Measurements from ENCODE around the gene GMPS.
"Not testable (repeated sequence)": the region's sequence is repeated elsewhere in the genome, so short reads cannot be mapped to it uniquely, and the experiment has no call there.

GMPS gene

DNA sequence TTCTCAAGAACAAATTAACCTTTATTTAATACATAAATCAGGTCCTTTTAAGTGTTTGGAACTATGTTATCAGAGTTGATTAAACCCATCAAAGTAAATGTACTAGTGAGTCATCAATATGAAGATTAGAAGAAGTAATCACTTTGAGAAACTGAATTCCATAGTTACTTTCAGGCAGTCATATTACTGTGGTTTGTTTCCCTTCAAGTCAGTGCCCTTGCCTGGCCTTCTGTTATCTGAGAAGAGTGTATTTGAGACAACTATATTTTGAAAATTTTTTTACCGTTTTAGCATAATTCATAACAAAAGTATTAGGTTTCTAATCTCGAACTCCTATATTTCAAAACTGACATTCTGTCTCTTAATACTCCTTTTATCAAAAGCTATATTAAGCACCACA lies 73.6 kb downstream of the GMPS start:
- no peak for DNase-seq

GRCh38 chr3:155946178-155946577 lies 75.7 kb downstream of the GMPS start:
- DNase-seq: peak; percentile 94

- peak; percentile 34 for DNase-seq
Observed at GRCh38 chr3:155948476-155948875, 78.0 kb downstream of the GMPS start.

DNA sequence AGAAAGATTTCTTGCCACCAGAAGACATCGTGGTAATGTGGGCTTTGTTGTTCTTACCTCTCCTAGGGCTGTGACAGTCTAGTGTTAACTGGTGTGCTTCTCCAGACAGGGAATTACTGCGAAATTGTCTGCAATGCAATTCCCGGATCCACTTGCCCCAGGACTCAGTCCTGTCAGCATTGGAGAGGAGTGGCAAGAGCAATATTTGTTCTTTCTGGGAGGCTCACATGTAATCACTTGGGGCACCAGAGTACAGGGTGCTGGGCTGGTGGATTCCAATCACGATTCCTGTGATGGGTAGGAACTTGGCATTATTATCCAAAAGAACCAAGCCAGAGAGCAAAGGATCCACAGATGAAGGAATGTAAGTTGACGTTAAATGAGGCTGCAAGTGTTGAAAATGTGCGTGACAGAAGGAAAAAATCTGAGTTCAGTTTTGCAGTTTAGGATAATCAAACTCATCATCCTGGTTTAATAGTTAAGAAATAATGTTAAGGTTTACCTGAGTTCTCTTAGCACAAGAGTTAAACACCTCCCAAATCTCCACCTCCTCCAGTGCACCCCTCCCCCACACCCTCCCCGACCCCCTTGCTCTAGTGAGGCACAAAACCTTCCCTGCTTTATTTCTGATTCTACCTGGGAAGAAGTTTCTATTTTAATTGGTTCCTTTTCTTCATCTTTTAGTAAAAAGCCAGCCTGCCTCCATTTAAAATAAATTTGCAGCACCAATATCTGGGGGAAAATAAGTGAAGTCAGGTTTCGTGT lies 79.2 kb downstream of the GMPS start:
- DNase-seq: peak; percentile 2

DNA sequence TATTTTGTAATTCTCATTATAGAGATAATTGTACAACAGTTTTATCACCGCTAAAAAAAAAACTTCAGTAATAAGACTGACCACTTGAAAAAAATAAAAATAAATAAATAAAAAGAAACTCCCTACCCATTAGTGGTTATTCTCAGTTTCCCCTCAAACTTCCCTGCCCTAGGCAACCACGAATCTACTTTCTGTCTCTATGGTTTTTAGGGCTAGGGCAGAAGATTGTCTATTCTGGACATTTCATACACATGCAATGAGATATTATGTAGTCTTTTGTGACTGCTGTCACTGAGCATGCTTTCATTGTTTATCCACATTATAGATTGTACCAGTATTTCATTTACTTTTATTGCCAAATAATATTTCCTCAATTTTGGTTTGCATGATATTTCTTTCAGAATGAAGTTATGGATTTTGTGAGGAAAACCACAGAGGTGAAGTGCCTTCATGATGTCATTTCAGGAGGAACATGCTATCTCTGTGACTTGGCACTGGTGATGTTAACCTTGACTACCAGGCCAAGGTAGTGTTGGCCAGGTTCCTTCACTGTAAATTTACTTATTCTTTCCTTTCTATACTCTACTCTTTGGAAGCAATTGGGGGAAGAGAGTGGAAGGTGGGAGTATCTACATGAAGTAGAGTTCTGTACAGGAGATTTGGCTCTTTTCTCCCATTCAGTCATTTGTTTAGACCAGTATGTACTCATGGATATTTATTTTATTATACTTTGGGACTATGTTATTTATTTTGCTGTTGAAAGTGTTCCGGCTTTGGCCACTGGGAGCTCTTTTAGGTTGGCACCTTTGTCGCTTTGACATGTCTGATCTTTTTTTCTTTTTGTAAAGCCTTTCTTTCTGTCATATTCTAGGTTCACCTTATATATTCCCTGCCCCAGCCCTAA lies 86.3 kb downstream of the GMPS start:
- no peak for DNase-seq

DNA sequence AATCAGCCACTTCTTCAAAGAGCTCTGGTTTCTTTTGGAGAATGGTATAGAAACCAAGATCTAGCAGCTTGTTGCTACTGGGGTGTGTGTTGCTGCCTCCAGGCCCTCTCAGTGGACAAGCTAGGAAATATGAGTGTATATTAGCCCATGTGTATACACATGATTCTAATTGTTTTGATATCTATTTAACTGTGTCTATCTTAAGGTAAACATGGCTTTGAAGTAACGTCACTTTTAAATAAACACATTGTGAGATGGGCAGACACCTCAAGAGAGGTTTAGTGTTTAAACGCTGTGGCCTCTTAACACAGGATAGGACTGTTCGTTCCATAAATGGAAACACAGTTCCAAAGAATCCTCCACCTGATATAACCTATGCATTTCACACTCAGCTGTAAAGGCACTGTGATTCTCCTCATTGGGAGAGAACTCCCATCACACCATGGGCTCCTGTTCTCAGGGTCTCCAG lies 87.0 kb downstream of the GMPS start:
- no peak for DNase-seq

DNA sequence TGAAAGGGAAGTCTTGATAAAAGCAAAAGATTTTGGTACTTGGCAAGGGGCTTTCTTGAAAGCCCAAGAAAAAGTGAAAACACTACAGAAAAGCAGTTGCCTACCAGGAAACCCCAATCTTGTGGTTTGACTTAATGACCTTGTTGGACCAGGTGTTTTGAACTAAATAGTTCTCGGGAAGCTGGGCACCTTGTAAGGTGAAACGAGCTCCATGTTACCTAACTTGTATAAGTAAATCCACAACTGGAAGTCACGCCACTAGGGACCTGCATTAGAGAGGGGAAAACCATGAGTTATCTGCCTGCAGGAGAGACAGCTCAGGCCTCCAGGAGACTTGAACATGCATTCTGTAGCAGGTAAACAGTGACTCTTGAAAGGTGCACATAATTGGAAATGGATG lies 88.2 kb downstream of the GMPS start:
- no peak for DNase-seq

DNA sequence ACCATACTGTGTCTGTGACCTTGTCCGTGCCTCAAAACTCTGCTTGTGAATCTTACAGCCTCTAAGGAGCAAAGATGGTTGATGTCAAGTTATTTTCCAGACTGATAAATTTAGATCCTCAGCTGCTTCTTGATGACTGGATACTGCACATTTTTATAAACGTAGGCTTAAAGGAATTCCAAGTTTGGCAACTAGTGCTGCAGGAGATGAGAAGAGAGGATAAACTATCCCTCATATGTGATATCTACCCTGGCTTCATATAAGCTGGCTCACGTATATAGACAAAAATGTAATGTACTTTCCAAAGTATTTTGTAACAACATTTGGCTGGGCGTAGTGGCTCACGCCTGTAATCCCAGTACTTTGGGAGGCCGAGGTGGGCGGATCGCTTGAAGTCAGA lies 89.6 kb downstream of the GMPS start:
- DNase-seq: peak; percentile 68

DNA sequence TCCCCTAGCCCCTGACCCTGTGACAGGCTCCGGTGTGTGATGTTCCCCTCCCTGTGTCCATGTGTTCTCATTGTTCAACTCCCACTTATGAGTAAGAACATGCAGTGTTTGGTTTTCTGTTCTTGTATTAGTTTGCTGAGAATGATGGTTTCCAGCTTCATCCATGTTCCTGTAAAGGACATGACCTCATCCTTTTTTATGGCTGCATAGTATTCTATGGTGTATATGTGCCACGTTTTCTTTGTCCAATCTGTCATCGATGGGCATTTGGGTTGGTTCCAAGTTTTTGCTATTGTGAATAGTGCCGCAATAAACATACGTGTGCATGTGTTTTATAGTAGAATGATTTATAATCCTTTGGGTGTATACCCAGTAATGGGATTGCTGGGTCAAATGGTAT lies 90.6 kb downstream of the GMPS start:
- DNase-seq: not testable (repeated sequence)

- DNase-seq: peak; percentile 76
Observed at GRCh38 chr3:155963570-155963969, 93.1 kb downstream of the GMPS start.

DNA sequence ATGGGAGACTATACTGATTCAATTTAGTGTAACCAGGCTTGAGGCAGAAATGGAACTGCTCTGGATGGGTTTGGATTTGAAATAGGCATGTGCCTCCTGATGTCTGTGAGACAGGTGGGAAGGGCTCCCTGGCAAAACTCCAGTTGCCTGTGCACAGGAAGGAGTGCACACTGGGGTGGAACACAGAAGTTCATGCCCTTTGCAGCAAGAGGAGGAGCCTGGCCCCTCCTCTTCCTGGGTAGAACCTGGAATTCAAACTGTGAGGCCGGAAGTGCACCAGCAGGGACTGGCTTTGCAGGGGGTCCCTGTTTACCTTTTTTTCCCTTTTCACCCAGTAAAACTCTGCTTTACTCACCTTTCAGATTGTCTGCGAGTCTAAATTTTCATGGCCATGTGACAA lies 99.9 kb downstream of the GMPS start:
- DNase-seq: no peak

GRCh38 chr3:155972885-155973584 lies 102.6 kb downstream of the GMPS start:
- no peak for DNase-seq

DNA sequence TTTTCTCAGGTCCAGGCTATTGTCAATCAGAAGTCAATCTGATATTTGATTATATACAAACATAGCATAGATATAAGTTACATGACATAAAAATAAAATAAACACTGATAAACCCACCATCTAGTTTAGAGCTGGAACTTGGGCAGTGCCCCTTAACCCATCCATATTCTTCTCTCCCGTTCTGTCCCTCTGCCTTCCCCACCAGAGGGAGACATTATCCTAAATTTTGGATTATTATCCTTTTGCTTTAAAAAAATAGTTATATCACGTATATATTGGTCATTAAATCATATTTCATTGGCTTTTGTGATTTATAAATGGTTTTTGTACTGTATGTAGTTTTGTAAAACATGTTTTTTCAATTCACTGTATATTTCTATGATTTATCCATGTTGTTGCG lies 107.9 kb downstream of the GMPS start:
- no peak for DNase-seq

GRCh38 chr3:155979746-155980145 lies 109.3 kb downstream of the GMPS start:
- DNase-seq: peak; percentile 68

GRCh38 chr3:155981669-155982068 lies 111.2 kb downstream of the GMPS start:
- DNase-seq: peak; percentile 25

DNA sequence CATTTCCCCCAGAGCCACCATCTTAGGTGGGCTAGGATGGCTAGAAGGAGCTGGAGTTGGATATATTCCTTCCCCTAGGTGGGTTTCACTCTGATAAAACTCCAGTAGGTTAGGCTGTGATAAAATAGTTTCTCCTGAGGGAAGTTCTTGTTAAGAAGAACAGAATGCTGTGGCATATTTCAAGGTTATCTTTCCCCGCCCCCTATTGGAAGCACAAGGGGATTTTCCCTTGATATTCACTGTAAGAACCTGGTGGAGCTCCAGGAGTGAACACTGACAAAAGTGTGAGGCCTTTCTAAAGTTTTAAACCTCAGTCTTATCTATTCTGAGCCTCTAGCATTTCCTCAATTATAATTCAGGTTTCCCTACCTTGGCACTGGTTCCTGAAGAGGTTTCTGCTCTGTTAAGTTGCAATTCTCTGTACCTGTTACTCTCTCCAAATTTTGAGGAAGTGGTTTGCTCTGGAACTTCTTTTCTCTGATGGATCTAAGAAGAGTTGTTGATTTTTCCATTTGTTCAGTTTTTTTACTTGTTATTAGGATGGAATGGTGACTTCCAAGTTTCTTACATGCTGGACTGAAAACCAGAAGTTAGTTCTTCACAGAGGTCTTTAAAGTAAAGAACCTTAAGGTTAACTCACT lies 113.5 kb downstream of the GMPS start:
- no peak for DNase-seq

DNA sequence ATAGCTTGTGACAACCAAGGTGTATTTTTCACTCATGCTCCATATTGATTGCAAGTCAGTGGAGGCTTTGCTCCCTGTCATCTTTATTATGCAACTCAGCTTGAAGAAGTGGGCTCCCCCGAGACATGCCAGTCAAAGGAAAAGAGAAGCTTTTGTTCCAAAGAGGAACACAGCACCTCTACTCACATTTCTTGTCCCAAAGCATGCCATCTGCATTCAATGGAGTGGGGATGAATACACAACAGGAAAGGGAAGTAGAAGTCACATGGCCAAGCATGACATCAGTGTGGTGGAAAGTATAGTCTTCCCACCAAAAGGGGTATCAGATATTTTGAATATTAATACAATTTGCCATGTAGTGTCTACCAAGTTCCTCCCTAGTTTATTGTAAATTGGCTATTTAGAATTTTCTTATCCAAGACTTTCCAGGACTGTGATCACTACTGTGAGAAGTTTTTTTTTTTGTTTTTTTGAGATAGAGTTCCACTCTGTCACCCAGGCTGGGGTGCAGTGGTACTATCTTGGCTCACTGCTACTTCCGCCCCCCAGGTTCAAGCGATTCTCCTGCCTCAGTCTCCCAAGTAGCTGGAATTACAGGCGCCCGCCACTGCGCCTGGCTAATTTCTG lies 114.5 kb downstream of the GMPS start:
- DNase-seq: no peak

DNA sequence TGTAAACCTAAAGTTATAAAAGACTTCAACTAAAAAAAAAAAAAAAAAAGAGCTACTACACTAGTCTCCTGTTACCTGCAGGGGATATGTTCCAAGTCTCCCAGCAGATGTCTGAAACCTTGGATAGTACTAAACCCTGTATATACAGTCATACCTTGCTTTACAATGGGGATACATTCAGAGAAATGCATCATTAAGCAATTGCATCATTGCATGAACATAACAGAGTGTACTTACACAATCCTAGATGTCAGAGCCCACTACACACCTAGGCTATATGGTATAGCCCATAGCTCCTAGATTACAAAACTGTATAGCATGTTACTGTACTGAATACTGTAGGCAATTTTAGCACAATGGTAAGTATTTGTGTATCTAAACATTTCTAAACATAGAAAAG lies 119.1 kb downstream of the GMPS start:
- no peak for DNase-seq

GRCh38 chr3:155991212-155991611 lies 120.8 kb downstream of the GMPS start:
- no peak for DNase-seq

DNA sequence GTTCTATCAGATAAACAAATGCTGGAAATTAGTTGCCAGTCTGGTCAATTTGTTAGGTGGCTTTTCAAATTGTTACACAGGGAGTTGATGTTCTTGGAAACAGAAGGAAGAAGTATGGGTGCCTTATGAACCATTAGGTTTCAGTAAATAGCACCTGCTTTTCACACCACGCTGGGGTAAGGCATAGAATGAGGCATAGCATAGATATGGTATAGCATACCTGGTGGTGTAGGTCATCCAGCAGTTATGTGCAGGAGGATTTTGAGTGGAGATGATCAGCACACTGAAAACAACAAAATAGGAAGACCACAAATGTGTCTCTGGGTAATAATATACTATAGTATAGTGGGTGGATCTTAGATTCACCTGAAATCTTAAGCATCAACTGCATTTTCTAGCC lies 121.4 kb downstream of the GMPS start:
- peak; percentile 6 for DNase-seq

Measured in fibroblast of skin of back (primary cell).